WI38 (cell line): ENCODE data around the gene SH3TC1.

Experiments used
- H3K4me3 ChIP-seq: 2 replicates; pipeline ENCODE4 v1.5.1; 2011; ENCODE audit warnings: low read depth, mild to moderate bottlenecking, control low read depth, low read length
- TF ChIP-seq, protein P1 (sequence below): IDR thresholded peaks from 2 replicates; pipeline ENCODE4 v1.5.1; 2012; ENCODE audit warnings: low read depth, mild to moderate bottlenecking, control low read depth, low read length

The SH3TC1 gene

DNA sequence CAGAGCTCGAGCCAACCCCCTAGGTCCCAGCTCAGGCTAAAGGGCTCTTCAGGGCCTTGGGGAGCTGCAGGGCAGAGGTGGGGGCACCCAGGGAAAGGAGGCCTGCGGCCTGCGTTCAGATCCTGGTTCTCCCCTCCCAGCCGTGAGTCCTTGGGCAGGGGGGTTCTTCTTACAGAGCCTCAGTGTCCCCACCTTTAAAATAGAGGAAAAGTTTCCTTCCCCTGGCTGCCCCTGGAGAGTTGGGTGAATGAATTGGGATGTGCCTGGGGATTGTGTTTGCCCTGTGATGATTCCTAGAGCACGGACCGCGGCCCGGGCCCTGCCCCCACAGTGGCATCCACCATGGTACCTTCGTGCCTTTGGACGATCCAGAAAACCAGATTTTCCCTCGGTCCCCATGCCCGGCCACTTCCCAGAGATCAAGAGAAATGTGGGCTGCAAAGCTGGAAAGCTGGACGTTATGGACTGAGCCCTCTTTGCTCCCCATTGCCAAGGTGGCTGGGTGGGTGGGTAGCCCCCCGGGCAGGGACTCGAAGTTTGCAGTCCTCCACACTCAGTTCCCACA lies 81.9 kb downstream of the SH3TC1 start:
- no peak overlapping the region for H3K4me3 ChIP-seq
- TF ChIP-seq, protein P1, sequence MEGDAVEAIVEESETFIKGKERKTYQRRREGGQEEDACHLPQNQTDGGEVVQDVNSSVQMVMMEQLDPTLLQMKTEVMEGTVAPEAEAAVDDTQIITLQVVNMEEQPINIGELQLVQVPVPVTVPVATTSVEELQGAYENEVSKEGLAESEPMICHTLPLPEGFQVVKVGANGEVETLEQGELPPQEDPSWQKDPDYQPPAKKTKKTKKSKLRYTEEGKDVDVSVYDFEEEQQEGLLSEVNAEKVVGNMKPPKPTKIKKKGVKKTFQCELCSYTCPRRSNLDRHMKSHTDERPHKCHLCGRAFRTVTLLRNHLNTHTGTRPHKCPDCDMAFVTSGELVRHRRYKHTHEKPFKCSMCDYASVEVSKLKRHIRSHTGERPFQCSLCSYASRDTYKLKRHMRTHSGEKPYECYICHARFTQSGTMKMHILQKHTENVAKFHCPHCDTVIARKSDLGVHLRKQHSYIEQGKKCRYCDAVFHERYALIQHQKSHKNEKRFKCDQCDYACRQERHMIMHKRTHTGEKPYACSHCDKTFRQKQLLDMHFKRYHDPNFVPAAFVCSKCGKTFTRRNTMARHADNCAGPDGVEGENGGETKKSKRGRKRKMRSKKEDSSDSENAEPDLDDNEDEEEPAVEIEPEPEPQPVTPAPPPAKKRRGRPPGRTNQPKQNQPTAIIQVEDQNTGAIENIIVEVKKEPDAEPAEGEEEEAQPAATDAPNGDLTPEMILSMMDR = no peak

- H3K4me3 ChIP-seq = no peak overlapping the region
- TF ChIP-seq, protein P1 = no peak
Observed at GRCh38 chr4:8281519-8282133, 82.5 kb downstream of the SH3TC1 start.

DNA sequence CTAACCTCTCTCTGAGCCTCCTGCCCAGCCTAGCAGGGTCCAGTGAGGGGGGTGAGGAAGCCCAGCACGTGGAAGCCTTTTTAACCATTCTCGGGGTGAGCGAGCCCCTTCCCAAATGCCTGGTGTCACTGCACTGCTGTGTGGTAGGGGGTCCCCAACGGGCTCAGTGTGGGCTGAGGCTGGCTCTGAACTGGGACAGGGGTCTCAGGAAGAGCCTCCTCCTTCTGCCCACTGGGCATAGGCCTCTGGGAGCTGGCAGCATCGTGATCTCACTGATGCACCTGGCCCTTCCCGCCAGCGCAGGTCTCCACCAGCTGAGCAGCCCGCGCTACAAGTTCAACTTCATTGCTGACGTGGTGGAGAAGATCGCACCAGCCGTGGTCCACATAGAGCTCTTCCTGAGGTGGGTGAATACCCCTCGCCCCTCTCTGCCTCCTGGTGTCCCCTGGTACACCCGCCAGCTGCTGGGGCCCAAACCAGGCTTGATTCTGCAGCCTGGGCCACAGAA lies 83.1 kb downstream of the SH3TC1 start:
- TF ChIP-seq, protein P1 = no peak
- H3K4me3 ChIP-seq = no peak overlapping the region

- no peak overlapping the region for H3K4me3 ChIP-seq
- TF ChIP-seq, protein P1 = no peak
Observed at GRCh38 chr4:8282742-8283141, 83.7 kb downstream of the SH3TC1 start.

DNA sequence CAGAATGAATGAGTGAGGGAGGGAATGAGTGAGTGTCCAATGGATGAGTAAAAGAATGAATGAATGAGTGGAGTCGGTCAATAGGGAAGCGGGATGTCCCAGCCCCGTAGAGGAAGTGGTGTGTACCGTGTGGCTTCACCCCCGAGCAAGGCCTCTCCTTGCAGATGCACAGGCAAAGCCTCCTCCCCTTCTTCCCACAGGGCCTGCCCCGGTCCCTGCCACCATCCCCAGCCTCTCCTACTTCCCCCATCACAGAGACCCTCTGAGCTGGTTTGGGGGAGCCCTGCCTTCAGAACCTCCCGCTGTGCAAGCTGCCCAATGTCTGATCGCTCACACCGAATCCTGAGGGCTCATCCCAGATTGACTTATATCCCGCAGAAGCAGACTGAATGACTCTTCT lies 84.1 kb downstream of the SH3TC1 start:
- H3K4me3 ChIP-seq = no peak overlapping the region

DNA sequence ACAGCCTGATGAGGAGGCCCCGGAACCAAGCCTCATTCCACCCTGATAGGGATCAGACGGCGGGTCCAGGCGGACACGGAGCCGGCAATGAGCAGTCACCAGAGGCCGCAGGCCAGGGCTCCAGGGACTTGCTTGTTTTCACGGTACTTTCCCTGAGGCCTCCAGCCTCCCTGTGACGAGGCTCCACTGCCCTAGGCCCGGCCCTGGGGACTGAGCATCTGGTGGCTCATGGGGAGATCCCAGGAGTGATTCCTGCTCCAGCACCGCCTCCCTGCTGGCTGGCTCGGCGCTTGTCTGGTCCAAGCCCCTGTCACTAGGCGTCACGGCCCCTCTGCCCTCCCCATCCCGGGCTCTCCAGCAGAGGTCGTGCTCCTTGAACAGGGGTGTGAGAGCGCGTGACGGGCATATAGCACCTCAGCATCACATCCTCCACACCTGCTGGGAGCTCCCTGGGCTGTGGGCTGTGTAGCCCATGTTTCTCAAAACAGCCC lies 84.6 kb downstream of the SH3TC1 start:
- TF ChIP-seq, protein P1 = no peak
- no peak overlapping the region for H3K4me3 ChIP-seq

More for the DNA sequence above, 84.1 kb downstream of the SH3TC1 start:
- TF ChIP-seq, protein P1 = no peak

- TF ChIP-seq, protein P1 = no peak
- no peak overlapping the region for H3K4me3 ChIP-seq
Observed at GRCh38 chr4:8284391-8284790, 85.3 kb downstream of the SH3TC1 start.
